HUES64 (cell line): ENCODE results near the gene FOXC2.

ENCODE experiments used
- H3K27ac ChIP-seq: 2 replicates; pipeline ENCODE4 v1.7.0; 2013; ENCODE audit warnings: low read depth, low read length, inconsistent platforms
- H3K27me3 ChIP-seq: 2 replicates; pipeline ENCODE4 v1.6.1; 2013; ENCODE audit warnings: mild to moderate bottlenecking, low read length; ENCODE audit not compliant: insufficient read depth
- H3K36me3 ChIP-seq: 2 replicates; pipeline ENCODE4 v1.6.1; 2013; ENCODE audit warnings: mild to moderate bottlenecking, low read length; ENCODE audit not compliant: insufficient read depth
- H3K4me1 ChIP-seq: 2 replicates; pipeline ENCODE4 v1.6.1; 2013; ENCODE audit warnings: mild to moderate bottlenecking, low read length, moderate library complexity; ENCODE audit not compliant: insufficient read depth
- H3K4me3 ChIP-seq: 2 replicates; pipeline ENCODE4 v1.5.1; 2013; ENCODE audit warnings: mild to moderate bottlenecking, low read length, moderate library complexity
- H3K9ac ChIP-seq: 2 replicates; pipeline ENCODE4 v1.6.1; 2013; ENCODE audit warnings: mild to moderate bottlenecking, low read depth, low read length
- H3K9me3 ChIP-seq: 2 replicates; pipeline ENCODE4 v1.6.1; 2013; ENCODE audit warnings: low read depth, low read length; ENCODE audit not compliant: insufficient read depth
- WGBS: fragments of 150-250, 120-280 bp; methylation state at CpG from one replicate; pipeline ENCODE4 v1.1.7; 2013; ENCODE audit warnings: missing lambda C conversion rate; 5-methylcytosine and 5-hydroxymethylcytosine counted together

FOXC2 gene

GRCh38 chr16:86534779-86535615 lies 31.6 kb upstream of the FOXC2 start:
- Histone ChIP-seq H3K4me1 (no peaks in the 10 kb centered on the region), H3K36me3 (peaks cover 26% of the 10 kb centered on the region), H3K9ac (no peak overlapping the region), H3K27ac (no peak overlapping the region), H3K4me3 (no peak overlapping the region), H3K27me3 (no peaks in the 10 kb centered on the region), H3K9me3 (no peaks in the 10 kb centered on the region)
- 88% methylated on average over 18 of the region's 18 CpGs for WGBS

- peaks cover 40% of the 10 kb centered on the region for H3K36me3 ChIP-seq
- H3K9me3 ChIP-seq: no peaks in the 10 kb centered on the region
- H3K4me1 ChIP-seq: no peaks in the 10 kb centered on the region
- H3K27ac ChIP-seq: no peak overlapping the region
- 95% methylated on average over 17 of the region's 17 CpGs for WGBS
- H3K4me3 ChIP-seq: no peak overlapping the region
- H3K9ac ChIP-seq: no peak overlapping the region
- H3K27me3 ChIP-seq: no peaks in the 10 kb centered on the region
Observed at GRCh38 chr16:86536621-86537020, 30.0 kb upstream of the FOXC2 start.

- whole genome bisulfite sequencing: 97% methylated on average over 4 of the region's 4 CpGs
- peaks cover 48% of the 10 kb centered on the region for H3K36me3 ChIP-seq
Observed at GRCh38 chr16:86537486-86537885, 29.1 kb upstream of the FOXC2 start.

GRCh38 chr16:86538196-86538780 lies 28.3 kb upstream of the FOXC2 start:
- Histone ChIP-seq H3K9ac (no peak overlapping the region), H3K27ac (no peak overlapping the region), H3K4me1 (no peaks in the 10 kb centered on the region), H3K27me3 (no peaks in the 10 kb centered on the region), H3K9me3 (no peaks in the 10 kb centered on the region), H3K36me3 (peaks cover 48% of the 10 kb centered on the region), H3K4me3 (no peak overlapping the region)
- WGBS: 94% methylated on average over 17 of the region's 17 CpGs

More at GRCh38 chr16:86537486-86537885, 29.1 kb upstream of the FOXC2 start:
- H3K27me3 ChIP-seq: no peaks in the 10 kb centered on the region
- no peaks in the 10 kb centered on the region for H3K4me1 ChIP-seq
- H3K27ac ChIP-seq: no peak overlapping the region
- no peak overlapping the region for H3K9ac ChIP-seq
- H3K4me3 ChIP-seq: no peak overlapping the region
- no peaks in the 10 kb centered on the region for H3K9me3 ChIP-seq

- Histone ChIP-seq H3K27ac (no peak overlapping the region), H3K4me1 (no peaks in the 10 kb centered on the region), H3K9me3 (no peaks in the 10 kb centered on the region), H3K27me3 (no peaks in the 10 kb centered on the region), H3K36me3 (peaks cover 54% of the 10 kb centered on the region), H3K9ac (no peak overlapping the region), H3K4me3 (no peak overlapping the region)
- WGBS: 91% methylated on average over 6 of the region's 6 CpGs
Observed at GRCh38 chr16:86540894-86541293, 25.7 kb upstream of the FOXC2 start.

GRCh38 chr16:86541560-86541959 lies 25.1 kb upstream of the FOXC2 start:
- H3K4me1 ChIP-seq: no peaks in the 10 kb centered on the region
- H3K9ac ChIP-seq: no peak overlapping the region
- H3K36me3 ChIP-seq: peaks cover 58% of the 10 kb centered on the region
- H3K27me3 ChIP-seq: no peaks in the 10 kb centered on the region
- 97% methylated on average over 11 of the region's 11 CpGs for WGBS
- no peaks in the 10 kb centered on the region for H3K9me3 ChIP-seq
- no peak overlapping the region for H3K27ac ChIP-seq
- no peak overlapping the region for H3K4me3 ChIP-seq

GRCh38 chr16:86542756-86543750 lies 23.6 kb upstream of the FOXC2 start:
- H3K9ac ChIP-seq: no peak overlapping the region
- H3K27ac ChIP-seq: no peak overlapping the region
- H3K4me3 ChIP-seq: no peak overlapping the region
- H3K9me3 ChIP-seq: no peaks in the 10 kb centered on the region
- H3K27me3 ChIP-seq: no peaks in the 10 kb centered on the region
- H3K4me1 ChIP-seq: no peaks in the 10 kb centered on the region
- WGBS: 95% methylated on average over 21 of the region's 21 CpGs
- H3K36me3 ChIP-seq: peaks cover 62% of the 10 kb centered on the region

GRCh38 chr16:86545481-86545880 lies 21.1 kb upstream of the FOXC2 start:
- no peak overlapping the region for H3K4me3 ChIP-seq
- no peaks in the 10 kb centered on the region for H3K9me3 ChIP-seq
- peaks cover 49% of the 10 kb centered on the region for H3K36me3 ChIP-seq

GRCh38 chr16:86545954-86546637 lies 20.5 kb upstream of the FOXC2 start:
- peaks cover 46% of the 10 kb centered on the region for H3K36me3 ChIP-seq
- H3K4me1 ChIP-seq: no peaks in the 10 kb centered on the region
- WGBS: 95% methylated on average over 19 of the region's 19 CpGs
- H3K27ac ChIP-seq: no peak overlapping the region
- no peaks in the 10 kb centered on the region for H3K9me3 ChIP-seq
- H3K4me3 ChIP-seq: no peak overlapping the region
- no peaks in the 10 kb centered on the region for H3K27me3 ChIP-seq
- no peak overlapping the region for H3K9ac ChIP-seq

More at GRCh38 chr16:86545481-86545880, 21.1 kb upstream of the FOXC2 start:
- no peak overlapping the region for H3K27ac ChIP-seq
- no peak overlapping the region for H3K9ac ChIP-seq
- H3K27me3 ChIP-seq: no peaks in the 10 kb centered on the region
- no peaks in the 10 kb centered on the region for H3K4me1 ChIP-seq
- WGBS: 77% methylated on average over 12 of the region's 12 CpGs

GRCh38 chr16:86546638-86547013 lies 20.0 kb upstream of the FOXC2 start:
- Histone ChIP-seq H3K4me3 (no peak overlapping the region), H3K9ac (no peak overlapping the region), H3K4me1 (no peaks in the 10 kb centered on the region), H3K27me3 (no peaks in the 10 kb centered on the region), H3K36me3 (peaks cover 45% of the 10 kb centered on the region), H3K9me3 (no peaks in the 10 kb centered on the region), H3K27ac (no peak overlapping the region)
- 94% methylated on average over 8 of the region's 8 CpGs for WGBS
